NOMO-1 treated with dmso at 0.1 percent for 144 hours (cell line): ENCODE measurements around the gene FOXJ3.

Experiments
- DNase-seq: peaks from one replicate; lab custom pipeline; 2025; ENCODE audit not compliant: unreplicated experiment; lab: John Stamatoyannopoulos, UW

FOXJ3 gene

DNA sequence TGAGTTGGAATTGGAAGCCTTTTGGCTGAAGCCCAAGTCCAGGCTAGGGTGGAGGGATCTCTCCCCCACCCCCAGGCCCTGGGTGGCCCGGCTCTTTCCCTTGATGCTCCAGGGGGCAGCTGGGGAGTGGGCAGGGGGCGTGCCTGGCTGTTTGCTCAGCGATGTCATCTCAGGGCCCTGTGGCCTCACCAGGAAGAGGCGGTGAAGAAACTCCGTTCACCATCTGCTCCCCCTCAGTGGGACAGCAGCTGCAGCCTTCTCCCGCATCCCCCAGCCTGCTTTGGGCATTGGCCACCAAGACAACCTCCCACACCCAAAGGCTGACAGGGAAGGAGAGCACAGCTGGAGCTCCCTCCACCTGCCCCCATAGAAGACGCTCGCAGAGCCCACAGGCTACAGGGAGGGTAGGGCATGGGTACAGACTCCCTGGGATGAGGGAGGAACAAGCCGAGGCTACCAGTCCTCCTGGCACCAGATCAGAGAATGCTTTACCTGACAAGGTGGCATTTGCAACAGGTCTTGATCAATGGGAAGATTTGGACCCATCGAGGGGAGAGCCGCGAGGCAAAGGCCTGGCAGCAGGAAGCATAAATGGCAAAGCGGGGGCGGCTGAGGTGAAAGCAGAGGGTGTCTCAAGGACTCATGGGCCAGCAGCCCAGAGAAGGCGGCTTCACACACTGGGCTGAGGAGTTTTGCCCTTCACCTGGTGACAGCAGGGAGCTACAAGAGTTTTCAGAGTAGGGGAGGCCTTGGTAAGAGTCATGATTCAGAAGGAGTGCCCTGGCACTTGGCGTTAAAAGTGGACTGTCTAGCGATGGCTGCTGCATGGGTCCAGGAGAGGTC, 164.0 kb downstream of the FOXJ3 start:
- no peak for DNase-seq

DNA sequence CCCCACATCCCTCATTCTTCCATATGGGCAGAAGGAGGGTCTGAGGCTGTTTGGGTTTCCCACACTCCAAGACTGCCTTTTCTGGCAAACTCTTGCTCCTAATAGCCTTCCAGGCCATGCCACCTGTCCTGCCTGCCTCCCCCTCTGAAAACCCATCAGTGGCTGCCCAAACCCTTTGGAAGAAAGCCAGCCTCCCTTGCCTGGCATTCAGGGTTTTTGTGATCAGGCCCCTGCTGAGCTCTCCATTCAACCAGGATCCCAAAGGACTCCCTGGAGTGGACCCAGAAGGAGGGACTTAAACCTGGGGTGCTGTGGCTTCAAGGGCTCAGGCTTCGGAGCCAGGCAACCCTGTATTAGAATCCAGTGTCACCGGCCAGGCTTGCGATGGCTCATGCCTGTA, 166.3 kb downstream of the FOXJ3 start:
- no peak for DNase-seq

DNA sequence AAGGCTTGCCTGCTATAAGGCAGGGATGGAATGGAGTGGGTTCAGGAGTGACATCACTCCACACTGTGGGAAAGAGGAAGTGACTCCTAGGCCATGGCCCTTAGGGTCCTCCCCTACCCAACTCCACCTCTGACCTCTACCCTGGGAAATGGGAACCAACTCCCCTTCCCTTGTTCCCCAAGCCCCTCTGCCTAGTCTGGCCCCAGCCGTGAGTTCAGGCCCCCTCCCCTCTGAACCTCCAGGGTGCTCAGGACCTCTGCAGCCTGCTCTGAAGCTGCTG, 166.7 kb downstream of the FOXJ3 start:
- no peak for DNase-seq

DNA sequence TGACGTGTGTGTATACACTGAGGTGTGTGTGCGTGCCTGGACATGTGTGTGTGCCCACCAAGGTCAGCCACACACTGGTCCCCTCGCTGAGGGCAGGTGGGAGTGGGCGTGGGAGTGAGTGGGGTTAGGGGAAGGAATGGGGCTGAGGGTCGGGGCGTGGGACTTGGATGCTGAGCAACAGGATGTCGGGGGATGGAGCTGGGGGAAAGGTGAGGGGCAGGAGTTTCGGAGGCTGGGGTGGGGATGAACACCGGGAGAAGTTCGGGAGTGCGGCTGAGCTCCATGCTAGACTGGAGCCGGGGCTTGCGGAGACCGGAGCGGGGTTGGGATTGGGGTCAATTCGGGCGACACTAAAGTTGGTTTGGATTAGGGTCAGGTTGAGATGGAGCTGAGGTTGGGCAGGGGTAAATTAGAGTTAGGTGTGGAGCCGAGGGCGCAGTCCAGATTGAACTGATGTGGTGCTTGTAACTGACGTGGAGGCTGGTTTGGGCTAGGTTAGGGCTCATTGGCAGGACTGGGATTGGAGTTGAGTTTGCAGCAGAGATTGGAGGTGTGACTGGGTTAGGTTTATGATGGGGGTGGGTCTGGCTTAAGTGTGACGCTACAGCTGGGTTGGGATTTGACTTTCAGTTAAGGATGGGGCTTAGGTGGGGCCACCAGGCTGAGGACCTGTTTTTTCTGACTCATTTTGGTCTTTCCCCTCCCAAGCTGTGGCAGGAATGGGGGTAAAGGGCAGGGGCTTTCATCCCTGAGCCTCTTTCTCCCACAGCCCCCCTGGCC, 167.2 kb downstream of the FOXJ3 start:
- DNase-seq = no peak

DNA sequence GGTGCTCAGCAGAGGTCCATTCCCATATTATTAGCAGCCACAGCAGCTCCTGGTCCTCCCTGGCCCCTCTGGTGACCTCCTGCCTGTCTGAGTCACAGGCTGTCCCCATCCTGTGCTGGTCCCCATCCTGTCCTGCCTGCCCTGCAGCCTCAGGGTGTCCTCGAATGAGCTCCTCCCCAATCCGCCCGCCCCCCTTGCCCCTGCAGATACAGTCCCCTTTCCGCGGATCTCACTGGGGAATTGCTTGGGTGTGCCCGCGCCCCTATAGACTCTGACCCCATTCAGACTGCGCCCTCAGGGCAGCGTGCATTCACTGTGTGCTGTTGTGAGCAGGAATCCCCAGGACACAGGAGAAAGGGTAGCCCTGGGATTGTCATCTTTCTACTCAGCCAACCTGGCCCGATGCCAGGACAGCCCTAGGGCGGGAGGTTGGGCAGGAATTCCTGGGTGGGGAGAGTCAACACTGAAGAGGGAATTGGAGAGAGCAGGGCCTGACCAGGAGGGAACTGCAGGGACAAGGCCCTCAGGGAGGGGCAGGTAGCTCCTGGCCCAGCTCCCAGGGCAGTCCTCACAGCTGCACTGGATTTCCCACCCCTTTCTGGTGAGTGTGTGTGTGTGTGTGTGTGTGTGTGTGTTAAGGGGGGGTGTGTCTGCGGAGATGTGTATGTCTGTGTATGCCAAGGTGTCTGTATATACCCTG, 169.4 kb downstream of the FOXJ3 start:
- no peak for DNase-seq

DNA sequence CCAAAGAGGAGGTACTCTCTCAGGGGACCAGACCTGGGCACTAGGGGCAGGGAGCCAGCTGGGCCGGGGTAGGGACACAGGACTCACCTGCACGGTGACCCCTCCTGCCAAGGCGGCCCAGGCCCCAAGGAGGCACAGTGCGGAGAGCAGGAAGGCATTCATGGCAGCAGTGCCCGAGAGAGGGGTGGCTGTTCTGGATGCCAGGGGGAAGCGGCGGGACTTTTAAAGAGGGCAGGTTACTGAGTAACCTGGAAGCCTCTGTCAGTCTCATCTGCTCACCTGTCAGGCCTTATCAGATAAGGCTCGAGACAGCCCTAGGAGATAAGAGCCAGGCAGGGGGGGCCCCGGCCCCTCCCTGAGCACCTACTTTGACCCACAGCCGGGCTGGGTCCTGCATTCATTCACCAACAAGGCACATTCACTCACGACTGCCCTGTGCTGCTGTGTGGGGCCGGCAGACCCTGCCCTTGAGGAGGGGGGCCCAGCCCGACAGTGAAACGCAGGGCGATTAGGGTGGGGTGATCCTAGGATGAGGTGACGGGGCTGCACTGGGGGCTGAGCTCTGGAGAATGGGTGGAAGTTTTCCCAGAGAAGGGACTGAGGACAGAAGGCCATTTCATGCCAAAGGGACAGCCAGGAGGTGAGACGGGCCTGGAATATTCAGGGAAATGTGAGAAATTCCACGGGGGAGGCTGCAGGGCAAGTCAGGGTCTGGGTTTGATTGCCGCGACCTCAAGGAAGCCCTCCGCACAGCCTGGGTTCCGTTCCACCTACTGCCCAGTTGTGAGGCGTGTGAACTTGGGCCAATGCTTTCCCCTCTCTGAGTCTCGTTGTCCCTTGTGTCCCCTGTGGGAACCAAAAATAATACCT, 170.2 kb downstream of the FOXJ3 start, which contains the start of gene GUCA2A:
Gene GUCA2A, minus strand, starts transcription at position 195 of the 870 bp plus-strand sequence. Its CDS starts 33 bp downstream, at position 162.
- DNase-seq = no peak

DNA sequence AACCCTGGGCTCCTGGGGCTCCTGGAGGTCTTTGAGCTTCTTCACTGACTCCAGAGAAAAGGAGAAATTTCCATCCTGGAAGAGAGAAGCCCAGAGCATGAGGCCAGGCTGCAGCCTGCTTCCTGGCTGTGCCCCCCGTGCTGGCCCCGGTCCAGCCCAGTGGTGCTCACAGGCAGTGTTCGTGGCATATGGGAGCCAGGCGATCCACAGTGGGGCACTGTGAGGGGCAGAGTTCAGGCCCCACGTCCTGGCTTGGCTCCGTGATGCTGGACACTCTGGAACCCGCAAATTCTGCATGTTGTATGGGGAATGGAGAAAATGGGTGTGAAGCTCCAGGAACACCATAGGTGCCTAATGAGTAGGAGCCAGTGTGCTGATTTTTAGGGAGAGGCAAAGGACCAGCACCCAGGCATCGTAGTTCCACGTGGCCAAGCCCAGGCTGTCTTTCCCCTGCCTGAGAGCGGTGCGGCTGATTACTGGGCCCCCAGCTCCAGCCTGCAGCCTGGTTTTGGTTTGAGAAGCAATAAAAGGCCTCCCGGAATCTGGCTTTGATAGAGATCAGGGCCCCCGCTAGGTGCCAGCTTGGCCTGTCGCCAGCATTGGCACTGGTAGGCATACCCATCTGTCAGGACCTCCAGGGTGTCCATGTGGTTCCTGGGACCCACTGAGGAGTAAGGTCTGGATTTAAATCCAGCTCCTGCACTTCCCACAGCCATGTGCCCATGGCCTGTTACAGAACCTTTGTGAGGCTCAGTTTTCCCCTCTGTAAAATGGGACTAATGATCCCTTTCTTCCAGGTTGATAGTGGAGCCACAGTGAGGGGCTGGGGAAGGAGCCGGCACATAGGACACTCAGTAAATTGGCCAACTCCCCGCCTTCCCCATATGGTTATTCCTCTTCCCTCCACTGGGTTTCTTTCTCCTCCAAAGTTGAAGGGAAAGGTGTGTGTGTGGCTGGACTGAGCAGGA, 171.2 kb downstream of the FOXJ3 start:
- no peak for DNase-seq

DNA sequence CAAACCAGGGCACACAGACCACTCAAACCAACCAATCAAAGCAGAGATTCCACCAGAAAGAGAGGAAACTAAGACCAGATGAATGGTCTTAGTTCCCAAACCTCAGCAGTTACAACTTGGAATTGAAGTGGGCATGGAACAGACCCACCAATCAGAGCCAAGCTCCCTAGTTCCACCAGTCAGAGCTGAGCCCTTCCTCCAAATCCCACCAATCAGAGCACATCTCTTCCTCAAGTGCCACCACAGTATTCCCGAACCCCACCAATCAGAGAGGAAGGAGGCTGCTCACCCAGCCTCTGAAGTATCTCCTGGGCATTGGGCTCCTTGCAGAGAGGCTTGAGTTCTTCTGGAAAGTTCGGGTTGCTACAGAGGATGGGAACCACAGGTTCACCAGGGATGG, 171.9 kb downstream of the FOXJ3 start:
- DNase-seq = no peak

DNA sequence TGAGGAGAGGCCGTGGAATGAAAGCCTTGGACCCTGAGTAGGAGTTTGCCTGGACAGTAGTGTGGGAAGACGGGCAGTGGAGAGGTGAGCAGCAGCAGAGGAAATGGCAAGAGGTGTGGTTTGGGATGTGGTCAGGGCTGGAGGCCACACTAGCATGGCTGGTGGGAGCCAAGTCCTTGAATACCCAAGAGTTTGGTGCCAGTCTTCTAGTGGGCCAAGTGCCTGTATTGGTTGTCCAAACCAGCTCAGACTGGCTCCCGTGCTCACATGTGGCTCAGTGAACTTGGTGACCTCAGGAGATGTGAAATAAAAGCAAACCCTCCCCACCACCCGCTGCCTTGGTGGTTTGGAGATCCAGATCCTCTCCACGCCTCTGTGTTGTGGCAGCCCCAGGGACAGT, 172.9 kb downstream of the FOXJ3 start:
- no peak for DNase-seq

DNA sequence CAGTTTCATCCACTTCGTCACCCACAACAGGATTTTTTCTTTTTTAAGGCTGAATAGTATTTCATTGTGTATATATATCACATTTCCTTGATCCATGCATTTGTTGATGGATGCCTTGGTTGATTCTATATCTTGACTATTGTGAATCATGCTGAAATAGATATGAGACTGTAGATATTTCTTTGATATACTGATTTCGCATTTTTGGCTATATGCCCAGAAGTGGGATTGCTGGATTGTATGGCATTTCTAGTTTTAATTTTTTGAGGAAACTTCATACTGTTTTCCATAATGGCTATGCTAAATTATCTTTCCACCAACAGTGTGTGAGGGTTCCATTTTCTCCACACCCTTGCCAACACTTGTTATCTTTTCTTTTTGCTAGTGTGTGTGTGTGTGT, 176.8 kb downstream of the FOXJ3 start:
- DNase-seq = no peak

DNA sequence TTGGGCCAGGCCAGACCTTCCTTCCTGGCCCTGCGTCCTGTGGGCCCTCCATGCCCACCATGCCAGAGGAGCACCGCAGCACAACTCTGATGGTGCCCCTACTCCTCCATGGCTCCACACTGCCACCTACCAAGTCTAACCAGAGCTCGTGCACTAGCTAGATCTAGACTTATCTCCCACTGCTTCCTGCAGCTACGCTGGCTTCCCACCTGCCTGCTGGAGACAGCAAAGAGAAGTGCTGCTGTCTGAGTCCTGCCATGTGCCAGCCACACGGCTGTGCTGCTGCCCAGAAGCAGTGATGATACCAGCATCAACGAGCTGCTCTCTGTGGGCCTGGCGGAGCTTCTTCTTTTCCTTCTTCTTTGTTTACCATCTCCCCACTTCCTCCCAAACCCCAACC, 177.4 kb downstream of the FOXJ3 start:
- no peak for DNase-seq

DNA sequence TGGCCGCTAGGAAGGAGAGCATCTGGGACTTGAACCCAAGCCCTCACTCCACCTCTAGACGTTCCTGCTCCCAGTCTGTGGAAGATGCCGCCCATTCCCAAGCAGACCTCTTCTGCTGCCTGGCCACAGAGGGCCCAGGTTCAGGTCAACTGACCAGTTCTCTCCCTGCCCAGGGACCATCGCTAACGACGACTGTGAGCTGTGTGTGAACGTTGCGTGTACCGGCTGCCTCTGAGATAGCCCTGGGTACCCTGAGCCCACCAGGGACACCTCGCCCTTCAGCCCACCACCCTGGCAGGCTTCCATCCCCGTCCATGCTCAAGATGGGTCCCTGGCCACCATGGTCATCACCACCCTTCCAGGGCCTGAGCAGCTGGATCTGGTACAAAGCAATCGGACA, 179.7 kb downstream of the FOXJ3 start:
- no peak for DNase-seq

DNA sequence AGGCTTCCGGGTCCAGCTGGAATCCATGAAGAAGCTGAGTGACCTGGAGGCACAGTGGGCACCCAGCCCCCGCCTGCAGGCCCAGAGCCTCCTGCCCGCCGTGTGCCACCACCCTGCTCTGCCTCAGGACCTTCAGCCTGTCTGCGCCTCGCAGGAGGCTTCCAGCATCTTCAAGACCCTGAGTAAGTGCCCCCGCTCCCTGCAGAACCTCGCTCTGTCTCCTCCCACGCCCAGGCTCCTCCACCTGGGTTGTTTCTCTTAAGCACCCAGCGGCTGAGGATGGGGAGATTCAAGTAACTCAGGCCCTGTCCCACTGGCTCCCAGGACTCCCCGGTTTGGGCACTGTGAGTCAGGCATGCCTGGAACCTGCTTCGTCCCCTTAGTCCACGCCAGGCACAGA, 180.3 kb downstream of the FOXJ3 start:
- no peak for DNase-seq

DNA sequence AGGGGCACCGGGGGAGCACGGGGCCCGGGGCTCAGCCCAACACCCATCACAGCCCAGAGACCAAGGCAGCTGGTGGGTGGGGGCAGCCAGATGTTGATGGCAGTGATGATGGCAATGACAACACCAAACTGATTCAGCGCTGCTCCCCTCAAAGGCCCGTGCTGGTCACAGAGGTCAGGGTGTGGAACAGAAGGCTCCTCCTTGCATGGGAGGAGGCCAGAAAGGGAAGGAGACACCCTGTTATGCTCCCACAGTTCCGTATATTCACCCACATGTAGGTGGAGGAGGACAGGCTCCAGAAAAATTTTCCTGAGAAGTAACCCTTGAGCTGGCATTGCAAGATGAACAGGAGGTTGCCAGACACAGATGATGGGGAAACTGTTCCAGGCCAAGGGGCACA, 181.4 kb downstream of the FOXJ3 start:
- no peak for DNase-seq

DNA sequence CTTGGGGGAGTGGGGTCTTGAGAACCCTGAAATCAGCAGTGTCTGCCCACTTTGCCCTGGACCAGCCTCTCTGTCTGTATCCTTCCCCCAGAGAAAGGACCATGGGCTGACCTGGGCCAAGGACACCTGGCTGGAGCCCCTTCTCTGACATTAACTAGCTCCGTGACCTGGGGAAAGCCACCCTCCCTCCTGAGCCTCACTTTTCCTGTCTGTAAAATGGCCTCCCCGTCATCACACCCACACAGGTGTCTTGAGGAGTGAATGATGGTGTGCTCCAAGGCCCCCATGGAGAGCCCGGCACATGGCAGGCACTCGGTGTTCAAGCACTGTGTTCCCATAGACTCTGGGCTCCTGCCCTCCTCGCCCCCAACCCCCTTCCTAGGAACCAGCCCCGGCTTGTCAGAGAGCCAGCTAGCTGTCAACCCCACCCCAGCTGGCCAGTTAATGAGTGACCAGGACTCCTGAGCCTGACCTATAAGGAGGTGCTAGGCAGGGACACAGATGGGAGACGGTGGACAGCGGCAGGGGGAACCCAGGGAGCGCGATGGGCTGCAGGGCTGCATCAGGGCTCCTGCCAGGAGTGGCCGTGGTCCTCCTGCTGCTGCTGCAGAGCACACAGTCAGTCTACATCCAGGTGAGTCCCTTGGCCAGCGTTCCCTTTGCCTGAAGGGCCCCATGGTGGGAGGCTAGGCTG, 182.0 kb downstream of the FOXJ3 start, which contains the start of gene GUCA2B:
Gene GUCA2B, plus strand, starts transcription at position 504 of the 694 bp plus-strand sequence. Its CDS starts 41 bp downstream, at position 545.
- DNase-seq = no peak

DNA sequence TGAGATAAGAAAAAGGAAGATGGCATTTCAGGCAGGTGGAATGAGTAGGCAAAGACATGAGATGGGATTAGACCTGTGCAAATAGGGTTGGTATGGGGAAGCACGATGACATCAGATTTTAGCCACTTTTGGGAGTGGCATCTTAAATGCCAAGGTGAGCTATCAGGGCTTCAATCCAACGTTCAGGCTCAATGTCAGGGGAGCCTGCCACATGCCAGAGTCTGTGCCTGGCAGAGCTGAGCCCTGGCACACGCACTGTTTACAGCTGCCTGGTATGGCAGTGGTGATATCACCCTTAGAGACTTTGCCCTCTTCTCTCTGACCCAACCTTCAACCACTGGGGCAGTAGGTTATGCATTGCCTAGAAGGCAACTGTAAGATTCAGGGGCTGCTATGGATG, 182.9 kb downstream of the FOXJ3 start:
- DNase-seq = no peak

DNA sequence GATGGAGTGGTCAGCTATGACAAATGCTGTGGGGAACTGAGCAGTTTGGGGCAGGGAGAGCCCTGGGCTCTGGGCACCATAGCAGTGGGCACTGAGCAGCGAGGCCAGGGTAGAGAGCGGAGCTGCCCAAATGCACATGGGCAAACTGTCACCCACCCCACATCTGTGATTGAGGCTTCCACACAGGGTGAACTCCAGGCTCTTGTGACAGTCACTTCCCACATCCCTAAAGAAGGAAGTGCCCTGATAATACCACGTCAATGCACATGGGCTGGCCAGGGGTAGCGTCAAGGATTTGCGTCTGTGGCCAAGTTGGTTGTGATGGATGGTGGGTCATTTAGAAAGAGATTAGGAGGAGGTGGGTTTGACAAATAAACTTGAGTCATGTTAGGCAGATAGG, 184.4 kb downstream of the FOXJ3 start:
- DNase-seq = no peak

DNA sequence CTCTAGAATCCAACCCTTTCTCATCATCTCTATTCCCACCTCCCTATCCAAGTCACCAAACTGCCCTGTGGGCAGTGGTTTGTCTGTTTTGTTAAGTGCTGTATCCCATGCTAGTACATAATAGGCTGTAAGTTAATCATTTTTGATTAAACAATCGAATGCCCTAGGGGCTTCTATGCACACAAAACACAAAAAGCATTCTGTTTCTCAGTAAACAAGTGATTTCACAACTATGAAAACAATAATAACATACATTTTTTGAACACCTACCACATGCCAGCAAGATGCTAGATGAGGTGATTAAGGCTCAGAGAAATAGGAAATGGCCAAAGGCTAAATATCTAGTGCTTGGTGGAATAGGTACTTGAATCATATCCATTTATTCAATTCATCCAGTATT, 186.9 kb downstream of the FOXJ3 start:
- no peak for DNase-seq
